Osteoblast (primary cell): ENCODE data around the gene WNK1. TPM values are rescaled to one million over a fixed set of nuclear protein-coding genes. Genes with fewer than 3 reads are reported as not detected.

Source experiments
- DNase-seq: peaks from one replicate; pipeline ENCODE4 v3.0.0; 2011; ENCODE audit warnings: low spot score, mixed read lengths; ENCODE audit not compliant: insufficient read length; ENCODE audit errors: missing footprints
- H2AFZ ChIP-seq: 2 replicates; pipeline ENCODE4 v1.6.0; 2011; ENCODE audit warnings: mild to moderate bottlenecking, low read length
- H3K27ac ChIP-seq: 2 replicates; pipeline ENCODE4 v1.5.1; 2011; ENCODE audit warnings: mild to moderate bottlenecking, low read depth, low read length, moderate library complexity
- H3K27me3 ChIP-seq: 2 replicates; pipeline ENCODE4 v1.6.0; 2012; ENCODE audit warnings: mild to moderate bottlenecking, control low read depth, inconsistent platforms, low read length, moderate library complexity; ENCODE audit not compliant: insufficient read depth
- H3K36me3 ChIP-seq: 2 replicates; pipeline ENCODE4 v1.5.1; 2011; ENCODE audit warnings: mild to moderate bottlenecking, low read length, control low read depth, moderate library complexity; ENCODE audit not compliant: insufficient read depth
- H3K4me1 ChIP-seq: 2 replicates; pipeline ENCODE4 v1.5.1; 2011; ENCODE audit warnings: mild to moderate bottlenecking, low read length, control low read depth, moderate library complexity; ENCODE audit not compliant: insufficient read depth
- H3K4me2 ChIP-seq: 2 replicates; pipeline ENCODE4 v1.6.0; 2011; ENCODE audit warnings: mild to moderate bottlenecking, low read length; ENCODE audit not compliant: insufficient read depth
- H3K4me3 ChIP-seq: fragments of 200-600 bp; sonication (generic); 3 replicates; pipeline ENCODE4 v1.5.1; 2012; ENCODE audit warnings: mild to moderate bottlenecking, low read length, inconsistent platforms; ENCODE audit not compliant: insufficient read depth
- H3K79me2 ChIP-seq: 2 replicates; pipeline ENCODE4 v1.6.0; 2012; ENCODE audit warnings: mild to moderate bottlenecking, low read length, control low read depth, inconsistent platforms; ENCODE audit not compliant: insufficient read depth
- H3K9me3 ChIP-seq: 2 replicates; pipeline ENCODE4 v1.5.1; 2011; ENCODE audit warnings: low read depth, low read length, control low read depth
- H4K20me1 ChIP-seq: 2 replicates; pipeline ENCODE4 v1.6.0; 2012; ENCODE audit warnings: mild to moderate bottlenecking, low read length, control low read depth; ENCODE audit not compliant: insufficient read depth
- total RNA-seq: library from RNA; depleted of rRNA; stranded (reverse); fragments of >200 nt; gene quantifications from 2 replicates; pipeline ENCODE4 v1.2.3, GENCODE V29; 2012
- TF ChIP-seq, protein P1 (sequence below): IDR thresholded peaks from 2 replicates; pipeline ENCODE4 v1.5.1; 2011; ENCODE audit warnings: mild to moderate bottlenecking, low read depth, low read length, moderate library complexity; ENCODE audit errors: extremely low read depth

Gene WNK1
- total RNA-seq, 1 donor, result 110 TPM

DNA sequence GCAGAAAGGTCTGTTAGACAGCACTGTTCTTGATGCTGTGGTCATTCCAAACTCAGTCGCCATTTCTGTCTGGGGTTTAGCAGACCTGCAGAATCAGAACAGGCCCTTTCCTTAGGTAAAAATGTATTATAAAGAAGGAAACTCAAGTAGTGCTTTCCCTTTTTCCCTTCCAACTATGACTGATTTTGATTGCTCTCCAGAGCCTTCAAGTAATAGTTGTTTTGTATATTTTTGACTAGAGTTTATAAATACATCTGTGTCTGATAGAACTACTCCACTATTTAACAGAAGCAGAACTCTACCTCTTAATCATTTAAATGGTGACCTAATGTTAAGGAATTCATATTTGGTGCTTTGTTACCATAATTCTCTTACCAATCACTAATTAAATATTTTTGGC, 74.0 kb downstream of the WNK1 start:
- no peak for DNase-seq
- H3K27me3 ChIP-seq, result no peaks in the 10 kb centered on the region
- no peak overlapping the region for H3K4me2 ChIP-seq
- H2AFZ ChIP-seq, result no peak overlapping the region
- TF ChIP-seq, protein P1, sequence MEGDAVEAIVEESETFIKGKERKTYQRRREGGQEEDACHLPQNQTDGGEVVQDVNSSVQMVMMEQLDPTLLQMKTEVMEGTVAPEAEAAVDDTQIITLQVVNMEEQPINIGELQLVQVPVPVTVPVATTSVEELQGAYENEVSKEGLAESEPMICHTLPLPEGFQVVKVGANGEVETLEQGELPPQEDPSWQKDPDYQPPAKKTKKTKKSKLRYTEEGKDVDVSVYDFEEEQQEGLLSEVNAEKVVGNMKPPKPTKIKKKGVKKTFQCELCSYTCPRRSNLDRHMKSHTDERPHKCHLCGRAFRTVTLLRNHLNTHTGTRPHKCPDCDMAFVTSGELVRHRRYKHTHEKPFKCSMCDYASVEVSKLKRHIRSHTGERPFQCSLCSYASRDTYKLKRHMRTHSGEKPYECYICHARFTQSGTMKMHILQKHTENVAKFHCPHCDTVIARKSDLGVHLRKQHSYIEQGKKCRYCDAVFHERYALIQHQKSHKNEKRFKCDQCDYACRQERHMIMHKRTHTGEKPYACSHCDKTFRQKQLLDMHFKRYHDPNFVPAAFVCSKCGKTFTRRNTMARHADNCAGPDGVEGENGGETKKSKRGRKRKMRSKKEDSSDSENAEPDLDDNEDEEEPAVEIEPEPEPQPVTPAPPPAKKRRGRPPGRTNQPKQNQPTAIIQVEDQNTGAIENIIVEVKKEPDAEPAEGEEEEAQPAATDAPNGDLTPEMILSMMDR, result no peak
- H3K4me3 ChIP-seq, result no peak overlapping the region
- peaks cover 19% of the 10 kb centered on the region for H3K36me3 ChIP-seq
- no peaks in the 10 kb centered on the region for H3K9me3 ChIP-seq
- H3K27ac ChIP-seq, result no peak overlapping the region
- H3K79me2 ChIP-seq, result peaks cover 77% of the 10 kb centered on the region
- H3K4me1 ChIP-seq, result no peaks in the 10 kb centered on the region
- peaks cover 11% of the 10 kb centered on the region for H4K20me1 ChIP-seq

DNA sequence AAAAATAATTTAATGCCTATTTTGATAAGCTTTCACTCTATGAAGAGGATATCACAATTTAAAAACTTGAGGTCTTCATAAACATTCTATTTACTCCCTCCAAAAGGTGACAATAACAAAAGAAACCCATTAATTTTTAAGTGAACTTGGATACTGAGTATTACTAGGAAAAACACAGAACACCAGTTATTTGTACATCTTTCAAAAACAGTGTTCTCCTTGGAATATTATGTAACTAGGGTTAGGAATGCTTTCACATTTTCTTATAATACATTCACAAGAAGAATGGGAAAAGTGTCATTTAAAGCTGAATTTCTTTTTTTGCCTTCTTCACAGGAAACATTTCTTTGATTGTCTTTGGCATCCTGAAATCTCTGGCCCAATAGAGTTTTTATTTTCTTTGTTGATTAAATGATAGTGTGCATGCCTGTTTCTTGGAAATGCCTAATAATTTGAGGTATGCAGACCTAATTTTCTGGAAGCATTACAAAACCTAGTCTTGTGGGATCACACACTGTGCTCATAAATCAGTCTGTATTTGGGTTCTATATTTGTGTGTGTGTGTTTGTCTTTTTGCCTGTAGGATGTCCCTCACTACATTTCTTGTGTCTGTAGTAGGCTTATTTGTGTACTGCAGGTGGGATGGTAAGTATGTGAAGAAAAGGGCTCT, 76.5 kb downstream of the WNK1 start:
- TF ChIP-seq, protein P1, result no peak
- Histone ChIP-seq H2AFZ (no peak overlapping the region), H3K4me3 (no peak overlapping the region), H3K36me3 (peaks cover 25% of the 10 kb centered on the region), H3K79me2 (peaks cover 65% of the 10 kb centered on the region), H3K4me2 (no peak overlapping the region), H3K9me3 (no peaks in the 10 kb centered on the region), H4K20me1 (peaks cover 9% of the 10 kb centered on the region), H3K27ac (no peak overlapping the region), H3K27me3 (no peaks in the 10 kb centered on the region), H3K4me1 (no peaks in the 10 kb centered on the region)
- DNase-seq, result no peak

DNA sequence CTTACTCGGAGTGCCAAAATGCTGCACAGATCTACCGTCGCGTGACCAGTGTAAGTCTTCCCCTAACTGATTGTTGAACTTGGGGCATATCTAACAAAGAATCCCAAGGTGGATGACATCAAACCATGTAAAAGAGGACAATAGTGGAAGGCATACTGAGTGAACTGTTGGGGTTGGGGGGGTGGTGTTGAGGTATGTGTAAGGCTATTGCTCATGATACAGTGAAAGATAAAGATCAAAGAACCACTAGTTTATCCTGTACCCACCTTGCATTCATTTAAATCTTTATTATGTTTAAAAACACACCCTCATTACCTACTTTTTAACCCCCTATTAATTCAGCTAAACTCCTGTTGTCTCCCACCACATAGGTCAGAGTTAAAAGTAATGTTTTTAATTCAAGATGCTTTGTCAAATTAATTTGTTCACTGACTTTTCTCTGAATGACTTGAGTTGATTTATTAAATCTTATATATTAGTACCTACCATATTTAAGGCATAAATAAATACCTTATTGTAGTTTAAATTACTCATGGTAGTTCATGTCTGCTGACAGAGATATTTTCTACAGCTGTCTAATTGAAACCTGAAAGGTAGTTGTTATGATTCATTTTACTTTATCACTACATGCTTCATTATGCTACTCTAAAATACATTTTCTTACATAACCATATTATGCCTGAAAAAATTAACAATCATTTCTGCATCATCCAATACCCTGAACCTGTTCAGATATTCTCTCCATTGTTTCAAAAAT, 77.9 kb downstream of the WNK1 start:
- Histone ChIP-seq H3K4me3 (no peak overlapping the region), H3K4me2 (no peak overlapping the region), H2AFZ (no peak overlapping the region), H4K20me1 (peaks cover 9% of the 10 kb centered on the region), H3K79me2 (peaks cover 64% of the 10 kb centered on the region), H3K9me3 (no peaks in the 10 kb centered on the region), H3K27me3 (no peaks in the 10 kb centered on the region), H3K36me3 (peaks cover 25% of the 10 kb centered on the region), H3K27ac (no peak overlapping the region), H3K4me1 (no peaks in the 10 kb centered on the region)
- no peak for DNase-seq
- TF ChIP-seq, protein P1, result no peak
